ENCODE results near the gene MRPL42.

- TF ChIP-seq, protein P1, sequence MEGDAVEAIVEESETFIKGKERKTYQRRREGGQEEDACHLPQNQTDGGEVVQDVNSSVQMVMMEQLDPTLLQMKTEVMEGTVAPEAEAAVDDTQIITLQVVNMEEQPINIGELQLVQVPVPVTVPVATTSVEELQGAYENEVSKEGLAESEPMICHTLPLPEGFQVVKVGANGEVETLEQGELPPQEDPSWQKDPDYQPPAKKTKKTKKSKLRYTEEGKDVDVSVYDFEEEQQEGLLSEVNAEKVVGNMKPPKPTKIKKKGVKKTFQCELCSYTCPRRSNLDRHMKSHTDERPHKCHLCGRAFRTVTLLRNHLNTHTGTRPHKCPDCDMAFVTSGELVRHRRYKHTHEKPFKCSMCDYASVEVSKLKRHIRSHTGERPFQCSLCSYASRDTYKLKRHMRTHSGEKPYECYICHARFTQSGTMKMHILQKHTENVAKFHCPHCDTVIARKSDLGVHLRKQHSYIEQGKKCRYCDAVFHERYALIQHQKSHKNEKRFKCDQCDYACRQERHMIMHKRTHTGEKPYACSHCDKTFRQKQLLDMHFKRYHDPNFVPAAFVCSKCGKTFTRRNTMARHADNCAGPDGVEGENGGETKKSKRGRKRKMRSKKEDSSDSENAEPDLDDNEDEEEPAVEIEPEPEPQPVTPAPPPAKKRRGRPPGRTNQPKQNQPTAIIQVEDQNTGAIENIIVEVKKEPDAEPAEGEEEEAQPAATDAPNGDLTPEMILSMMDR (IDR thresholded peaks at IDR 0.05), result no peak
- no peak for TF ChIP-seq POLR2A (IDR thresholded peaks at IDR 0.05)
Measured at GRCh38 chr12:93565760-93566159, 98.4 kb downstream of the MRPL42 start.

Measured in heart left ventricle (tissue), 13 donors.